Measurements from ENCODE around the gene DAAM2. TPM values are rescaled to one million over a fixed set of nuclear protein-coding genes. Genes with fewer than 3 reads are reported as not detected.

DAAM2 gene
- polyA plus RNA-seq, 3 donors: not detected

DNA sequence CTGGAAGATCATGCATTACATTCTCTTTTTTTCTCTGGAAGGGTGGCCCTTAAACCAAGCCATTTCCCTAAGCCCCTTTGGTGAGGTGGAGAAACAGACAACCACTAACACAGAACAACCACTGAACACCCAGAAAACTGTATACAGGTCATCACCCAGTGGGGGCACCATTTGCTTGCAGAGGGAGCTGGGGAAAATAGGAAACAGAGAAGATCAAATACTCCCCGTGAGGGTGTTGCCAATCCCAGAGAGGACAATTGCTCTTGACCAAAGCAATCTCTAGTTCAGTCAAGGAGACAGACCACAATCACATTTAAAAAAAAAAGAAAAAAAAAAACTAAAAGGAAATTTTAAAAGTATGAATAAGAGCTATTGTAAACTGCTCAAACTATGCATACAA, 865 bp upstream of the DAAM2 start:
- Mint-ChIP-seq H3K9me3 (peaks cover 0 to 8% (median 2%) of the 10 kb centered on the region in 7 donors), H3K27ac (no peak overlapping the region), H3K4me3 (peak overlapping the region in 1 of 2 donors; percentile 59), H3K36me3 (no peaks in the 10 kb centered on the region), H3K4me1 (no peaks in the 10 kb centered on the region), H3K27me3 (ENCODE audit: low read depth in 3 of 3) (peaks cover 40 to 56% (median 43%) of the 10 kb centered on the region in 3 donors)
- no peak overlapping the region for H3K4me2 ChIP-seq (replicated peaks; ENCODE audit: extremely low read depth, low read length, poor library complexity, severe bottlenecking)
- no peaks in the 10 kb centered on the region for H4K20me1 ChIP-seq (ENCODE audit: insufficient read depth, low read length)
- H3K27me3 ChIP-seq (ENCODE audit: control insufficient read depth in 2 of 2, insufficient read depth in 2 of 2, low read length in 2 of 2): peaks cover 38 to 46% of the 10 kb centered on the region in 2 donors
- H3K79me2 ChIP-seq (ENCODE audit: insufficient read depth, low read length): no peaks in the 10 kb centered on the region
- peaks cover 0 to 5% of the 10 kb centered on the region in 2 donors for H3K9me3 ChIP-seq (replicated peaks in 1 of 2; ENCODE audit: control insufficient read depth in 1 of 2, insufficient read depth in 1 of 2, low read length in 2 of 2)
- H3K36me3 ChIP-seq (replicated peaks in 1 of 2; ENCODE audit: control insufficient read depth in 1 of 2, insufficient read depth in 2 of 2, low read length in 2 of 2): no peaks in the 10 kb centered on the region
- no peak overlapping the region for H3K27ac ChIP-seq (ENCODE audit: low read depth in 1 of 2, low read length in 2 of 2)
- DNase-seq: no peak
- no peak overlapping the region for H2AFZ ChIP-seq (ENCODE audit: insufficient read depth, low read depth, low read length, poor library complexity, severe bottlenecking)
- no CpG with 5 or more reads among the region's 1 CpG for WGBS (ENCODE audit: insufficient coverage)
- H3K9ac ChIP-seq (ENCODE audit: insufficient read depth, low read length, poor library complexity, severe bottlenecking): no peak overlapping the region
- no peak overlapping the region for H3K4me3 ChIP-seq (replicated peaks in 1 of 3; ENCODE audit: low read depth in 2 of 3, low read length in 3 of 3)
- no peaks in the 10 kb centered on the region for H3K4me1 ChIP-seq (ENCODE audit: control insufficient read depth in 1 of 2, insufficient read depth in 2 of 2, low read length in 2 of 2)
- TF ChIP-seq, protein P1, sequence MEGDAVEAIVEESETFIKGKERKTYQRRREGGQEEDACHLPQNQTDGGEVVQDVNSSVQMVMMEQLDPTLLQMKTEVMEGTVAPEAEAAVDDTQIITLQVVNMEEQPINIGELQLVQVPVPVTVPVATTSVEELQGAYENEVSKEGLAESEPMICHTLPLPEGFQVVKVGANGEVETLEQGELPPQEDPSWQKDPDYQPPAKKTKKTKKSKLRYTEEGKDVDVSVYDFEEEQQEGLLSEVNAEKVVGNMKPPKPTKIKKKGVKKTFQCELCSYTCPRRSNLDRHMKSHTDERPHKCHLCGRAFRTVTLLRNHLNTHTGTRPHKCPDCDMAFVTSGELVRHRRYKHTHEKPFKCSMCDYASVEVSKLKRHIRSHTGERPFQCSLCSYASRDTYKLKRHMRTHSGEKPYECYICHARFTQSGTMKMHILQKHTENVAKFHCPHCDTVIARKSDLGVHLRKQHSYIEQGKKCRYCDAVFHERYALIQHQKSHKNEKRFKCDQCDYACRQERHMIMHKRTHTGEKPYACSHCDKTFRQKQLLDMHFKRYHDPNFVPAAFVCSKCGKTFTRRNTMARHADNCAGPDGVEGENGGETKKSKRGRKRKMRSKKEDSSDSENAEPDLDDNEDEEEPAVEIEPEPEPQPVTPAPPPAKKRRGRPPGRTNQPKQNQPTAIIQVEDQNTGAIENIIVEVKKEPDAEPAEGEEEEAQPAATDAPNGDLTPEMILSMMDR (IDR thresholded peaks at IDR 0.05): no peak
- intact Hi-C loops (cut with micrococcal nuclease): no loop called here

DNA sequence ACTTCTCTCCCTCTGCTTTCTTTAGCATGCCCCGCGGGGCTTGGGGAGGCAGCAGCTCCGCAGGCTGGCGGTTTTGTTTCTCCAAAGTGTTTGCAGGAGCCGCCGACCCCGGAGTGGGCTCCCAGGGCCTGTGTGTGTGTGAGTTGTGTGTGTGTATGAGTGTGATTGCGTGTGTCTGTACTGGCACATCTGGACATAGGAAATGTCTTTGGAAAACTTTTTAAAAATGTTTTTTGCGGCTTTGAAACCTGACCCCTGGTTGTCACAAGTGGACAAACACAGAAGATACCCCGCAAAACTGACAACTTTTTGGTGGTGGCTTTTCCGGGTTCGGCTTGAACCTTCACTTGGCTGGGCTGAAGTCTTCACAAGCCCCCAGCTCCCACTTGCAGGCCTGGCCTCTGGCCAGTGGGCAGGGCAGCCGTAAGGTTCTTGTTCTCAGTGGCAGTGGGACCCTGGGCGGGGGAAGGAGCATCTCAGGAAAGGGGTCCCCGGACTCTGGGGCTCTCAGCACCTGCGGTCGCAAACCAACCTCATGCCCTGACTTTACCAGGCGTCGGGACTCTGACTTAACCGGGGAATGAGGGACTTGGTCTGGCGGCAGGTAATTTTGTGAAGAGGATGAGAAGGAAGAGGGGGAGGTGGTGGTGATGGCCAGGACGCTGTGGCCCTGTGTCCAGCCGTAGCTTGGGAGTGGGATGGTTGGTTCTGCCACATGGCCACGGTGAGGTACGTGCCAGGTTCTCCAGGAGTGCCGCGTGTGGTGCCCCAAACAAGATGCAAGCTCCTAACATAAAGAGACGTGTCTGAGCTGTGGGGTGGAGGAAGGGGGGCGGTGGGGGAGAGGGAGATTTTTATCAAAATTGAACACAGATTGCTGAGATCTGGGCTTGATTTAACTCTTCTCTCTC, 619 bp downstream of the DAAM2 start:
- no peak overlapping the region for H2AFZ ChIP-seq (ENCODE audit: insufficient read depth, low read depth, low read length, poor library complexity, severe bottlenecking)

More for the DNA sequence above, 619 bp downstream of the DAAM2 start:
- H4K20me1 ChIP-seq (ENCODE audit: insufficient read depth, low read length): no peaks in the 10 kb centered on the region
- H3K4me3 Mint-ChIP-seq: peak overlapping the region in 1 of 2 donors; percentile 77
- H3K9me3 Mint-ChIP-seq: peaks cover 0 to 8% (median 2%) of the 10 kb centered on the region in 7 donors
- H3K4me2 ChIP-seq (replicated peaks; ENCODE audit: extremely low read depth, low read length, poor library complexity, severe bottlenecking): no peak overlapping the region
- 17% methylated on average over 19 of the region's 29 CpGs for WGBS (ENCODE audit: insufficient coverage)
- peaks cover 0 to 5% of the 10 kb centered on the region in 2 donors for H3K9me3 ChIP-seq (replicated peaks in 1 of 2; ENCODE audit: control insufficient read depth in 1 of 2, insufficient read depth in 1 of 2, low read length in 2 of 2)
- H3K4me1 ChIP-seq (ENCODE audit: control insufficient read depth in 1 of 2, insufficient read depth in 2 of 2, low read length in 2 of 2): no peaks in the 10 kb centered on the region
- TF ChIP-seq, protein P1 (IDR thresholded peaks at IDR 0.05): no peak
- H3K4me1 Mint-ChIP-seq: no peaks in the 10 kb centered on the region
- intact Hi-C loops (cut with micrococcal nuclease): no loop called here
- H3K27me3 Mint-ChIP-seq (ENCODE audit: low read depth in 3 of 3): peaks cover 42 to 59% (median 44%) of the 10 kb centered on the region in 3 donors
- H3K79me2 ChIP-seq (ENCODE audit: insufficient read depth, low read length): no peaks in the 10 kb centered on the region
- H3K27ac Mint-ChIP-seq: no peak overlapping the region
- no peak for DNase-seq
- no peak overlapping the region for H3K4me3 ChIP-seq (replicated peaks in 1 of 3; ENCODE audit: low read depth in 2 of 3, low read length in 3 of 3)
- H3K27ac ChIP-seq (ENCODE audit: low read depth in 1 of 2, low read length in 2 of 2): no peak overlapping the region
- H3K27me3 ChIP-seq (ENCODE audit: control insufficient read depth in 2 of 2, insufficient read depth in 2 of 2, low read length in 2 of 2): peaks cover 38 to 46% of the 10 kb centered on the region in 2 donors
- no peaks in the 10 kb centered on the region for H3K36me3 ChIP-seq (replicated peaks in 1 of 2; ENCODE audit: control insufficient read depth in 1 of 2, insufficient read depth in 2 of 2, low read length in 2 of 2)
- H3K9ac ChIP-seq (ENCODE audit: insufficient read depth, low read length, poor library complexity, severe bottlenecking): no peak overlapping the region
- no peaks in the 10 kb centered on the region for H3K36me3 Mint-ChIP-seq

All from CD14-positive monocyte (primary cell).